HG03432 (cell line): ENCODE measurements around the gene RIC8A.

ENCODE experiments used
- ATAC-seq: cut with Tn5 transposase; IDR thresholded peaks from one replicate; pipeline ENCODE4 v1.9.1; 2021; ENCODE audit warnings: mild to moderate bottlenecking, moderate library complexity; ENCODE audit not compliant: unreplicated experiment

RIC8A gene

DNA sequence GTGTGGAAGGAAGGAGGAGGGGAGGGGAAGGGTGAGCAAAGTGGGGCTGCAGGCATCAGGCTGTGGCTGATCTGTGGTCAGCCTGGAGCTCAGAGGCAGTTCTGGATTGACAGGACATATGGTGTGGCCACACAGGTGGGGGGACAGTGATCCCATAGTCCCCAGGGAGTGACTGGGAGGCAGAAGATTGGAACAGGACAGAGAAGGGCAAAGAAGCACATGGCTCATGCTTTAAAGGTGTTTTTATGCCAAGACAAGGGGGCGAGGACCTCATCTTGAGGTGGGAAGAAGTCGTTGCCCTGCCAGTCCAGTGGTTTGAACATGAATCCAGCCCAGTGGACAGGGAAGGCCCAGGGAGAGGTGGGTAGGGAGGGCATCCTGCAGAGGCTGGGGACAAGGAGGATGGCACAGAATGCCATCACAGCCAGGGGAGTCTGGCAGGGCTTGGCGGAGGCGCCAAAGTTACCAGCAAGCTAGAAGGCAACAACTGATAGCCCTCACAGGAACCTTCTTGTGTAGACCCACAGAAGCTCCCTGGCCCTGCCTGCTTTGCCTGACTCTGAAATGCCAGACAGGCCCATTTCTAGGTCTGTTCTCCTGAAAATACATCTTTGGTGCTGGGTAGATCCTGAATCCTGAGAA is 3.4 kb upstream of the RIC8A start:
- ATAC-seq = no peak

DNA sequence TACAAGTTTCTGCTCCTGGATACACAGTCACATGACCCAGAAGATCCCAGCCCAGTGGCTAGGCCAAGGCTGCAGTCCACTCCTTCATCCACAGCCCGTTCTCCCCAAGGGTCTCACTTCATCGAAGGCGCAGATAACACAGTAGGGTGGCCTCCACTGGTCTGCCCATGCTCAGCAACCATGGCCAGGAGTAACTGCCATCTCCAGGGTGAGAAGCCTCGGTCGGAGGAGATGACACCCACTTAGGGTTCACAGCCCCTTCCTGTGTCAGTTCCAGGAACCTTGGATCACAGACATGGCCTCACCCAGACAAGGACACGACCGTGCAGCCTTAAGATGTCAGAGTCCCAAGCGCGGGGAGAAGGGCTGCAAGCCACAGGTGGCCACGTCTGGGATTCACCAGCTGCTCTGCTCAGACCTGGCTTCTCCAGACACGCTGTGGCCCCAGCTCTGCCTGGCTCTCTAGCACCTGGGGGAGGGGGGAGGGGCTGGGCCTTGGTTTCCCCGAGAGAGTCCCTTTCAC is 2.9 kb upstream of the RIC8A start:
- ATAC-seq = no peak

DNA sequence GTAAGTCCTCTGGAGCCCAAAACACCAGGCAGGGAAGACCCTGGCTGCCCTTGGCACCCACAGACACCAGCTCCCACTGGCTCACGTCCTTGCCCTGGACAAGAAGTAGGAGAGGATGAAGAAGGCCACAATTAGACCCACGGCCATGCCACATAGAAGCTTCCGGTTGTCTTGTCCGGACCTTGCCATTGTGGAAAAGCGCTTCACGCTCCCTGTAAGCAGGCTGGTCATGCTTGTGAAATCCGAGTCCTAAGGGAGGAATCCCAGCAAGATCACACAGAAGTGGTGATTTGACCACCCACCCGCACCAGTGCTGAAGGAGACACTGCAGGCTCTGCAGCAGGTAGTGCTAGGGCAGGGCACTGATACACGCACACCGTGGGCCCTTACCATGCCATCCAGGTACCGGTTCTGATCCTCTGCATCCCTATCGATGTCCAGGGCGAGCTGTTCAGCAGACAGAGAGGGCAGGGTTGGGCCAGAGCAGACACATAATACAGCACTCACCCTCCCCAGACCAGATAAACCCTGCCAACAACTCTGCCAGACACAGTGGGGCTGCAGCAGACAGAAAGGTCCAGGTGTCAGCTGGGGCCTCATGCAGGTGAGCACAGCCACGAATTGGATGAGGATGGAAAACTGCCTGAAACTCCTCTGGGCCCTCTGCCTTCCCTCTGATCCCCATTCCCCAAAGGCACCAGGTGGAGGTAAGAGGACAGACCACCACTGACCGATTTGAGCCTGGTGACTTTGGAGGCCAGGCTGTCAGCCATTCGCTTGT is 2.1 kb upstream of the RIC8A start:
- no peak for ATAC-seq

DNA sequence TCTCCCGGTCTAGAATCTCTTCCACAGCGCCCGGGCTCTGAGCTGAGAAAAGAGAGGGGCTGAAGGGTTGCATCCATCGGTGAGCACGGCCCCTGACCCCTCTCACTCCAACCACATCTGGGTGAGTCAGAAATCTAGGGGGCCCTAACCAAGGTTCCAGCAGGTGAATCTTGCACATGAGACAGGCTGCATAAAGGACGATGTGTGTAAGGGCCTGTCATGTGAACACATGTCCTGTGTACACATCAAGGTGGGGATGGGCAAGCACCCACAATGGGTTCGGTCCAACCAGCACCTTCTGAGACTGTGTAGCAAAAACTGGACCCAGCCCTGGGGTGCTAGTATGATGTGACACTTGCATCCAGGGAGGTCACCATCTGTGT is 1.5 kb upstream of the RIC8A start:
- ATAC-seq = no peak

DNA sequence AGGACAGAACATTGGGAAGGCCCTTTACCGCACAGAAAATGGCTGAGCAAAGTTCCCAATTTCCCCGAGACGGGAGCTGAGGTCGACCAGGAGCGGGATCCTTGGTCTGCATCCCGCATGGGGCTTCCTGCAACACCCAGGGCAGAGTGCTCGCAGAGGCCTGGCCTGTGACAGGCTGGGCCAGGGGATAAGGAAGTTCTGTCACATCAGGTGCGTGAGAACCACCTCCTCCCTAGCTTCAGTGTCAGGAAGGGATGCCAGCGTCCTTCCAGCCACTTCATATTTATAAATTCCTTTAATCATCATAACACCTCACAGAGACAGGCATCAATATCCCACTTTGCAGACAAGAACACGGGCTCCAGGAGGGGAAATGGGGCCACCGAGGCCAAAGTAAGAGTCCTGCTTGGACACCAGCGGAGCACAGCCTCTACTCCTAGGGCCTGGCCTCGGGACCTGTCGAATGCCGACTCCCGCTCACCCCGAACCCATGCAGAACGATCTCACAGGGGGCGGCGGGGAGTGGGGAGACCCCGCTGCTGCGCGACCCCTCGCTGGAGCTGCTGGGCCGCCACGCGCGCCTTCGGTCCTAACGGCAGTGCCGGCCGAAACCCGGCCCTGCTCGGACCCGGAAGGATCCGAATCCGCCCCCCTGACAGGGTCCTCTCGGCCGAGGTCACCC is 841 bp upstream of the RIC8A start:
- ATAC-seq = peak; percentile 3

DNA sequence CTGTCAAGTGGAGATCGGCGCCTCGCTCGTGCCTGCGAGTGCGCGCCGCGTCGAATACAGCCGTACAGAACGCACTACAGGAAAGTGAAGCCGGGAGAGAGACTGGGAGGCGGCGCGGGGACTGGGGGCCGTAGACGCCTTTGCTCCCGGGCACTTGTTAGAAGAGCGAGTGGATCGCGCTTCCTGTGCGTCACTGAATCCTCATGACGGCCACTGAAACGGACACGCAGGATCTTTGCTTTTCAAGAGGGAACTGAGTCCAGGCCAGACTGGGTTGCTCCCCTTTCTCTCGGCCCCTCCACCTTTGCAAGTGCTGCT is 314 bp downstream of the RIC8A start:
- ATAC-seq = no peak

DNA sequence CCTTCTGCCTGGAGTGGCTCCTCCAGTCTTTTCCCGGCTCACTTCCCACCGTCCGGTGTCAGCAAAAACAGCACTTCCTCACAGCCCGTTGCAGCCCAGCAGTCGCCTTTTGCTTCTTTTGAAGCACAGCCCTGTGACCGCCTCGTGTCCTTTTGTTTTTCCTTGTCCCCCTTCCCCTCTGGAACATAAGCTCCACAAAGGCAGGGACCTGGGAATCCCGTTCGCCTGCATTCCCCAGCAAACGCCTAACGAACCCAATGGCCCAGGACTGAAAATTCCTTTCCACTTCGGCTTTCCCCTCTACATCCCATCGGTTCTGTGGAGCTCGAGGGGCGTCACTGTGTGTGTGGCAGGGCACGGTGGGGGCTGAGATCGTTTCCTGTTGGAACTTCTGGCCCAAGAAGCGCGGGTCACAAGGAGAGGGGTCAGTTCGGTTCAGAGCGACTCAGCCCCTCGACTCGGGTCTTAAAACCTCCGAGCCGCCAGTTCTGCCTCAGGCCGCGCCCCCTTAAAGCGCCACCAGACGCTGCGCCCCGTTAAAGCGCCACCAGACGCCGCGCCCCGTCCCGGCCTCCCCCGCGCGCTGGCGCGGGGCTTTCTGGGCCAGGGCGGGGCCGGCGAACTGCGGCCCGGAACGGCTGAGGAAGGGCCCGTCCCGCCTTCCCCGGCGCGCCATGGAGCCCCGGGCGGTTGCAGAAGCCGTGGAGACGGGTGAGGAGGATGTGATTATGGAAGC is 841 bp downstream of the RIC8A start:
- peak; percentile 45 for ATAC-seq

DNA sequence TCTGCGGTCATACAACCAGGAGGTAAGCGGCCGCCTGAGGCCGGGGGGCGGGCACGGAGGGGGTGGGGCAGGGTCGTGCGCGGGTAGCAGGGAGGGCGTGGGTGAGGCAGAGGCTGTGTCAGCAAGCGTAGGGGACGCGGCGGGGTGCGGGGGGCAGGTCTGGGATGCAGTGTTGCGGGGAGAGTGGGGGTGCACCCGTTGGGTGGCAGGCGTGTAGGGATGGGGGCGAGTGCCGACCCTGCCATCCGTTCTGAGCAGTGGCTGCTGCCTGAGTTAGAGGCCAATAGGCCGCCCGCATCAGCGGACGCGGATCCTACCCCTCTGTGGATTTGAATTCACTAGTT is 1.4 kb downstream of the RIC8A start:
- ATAC-seq = no peak

DNA sequence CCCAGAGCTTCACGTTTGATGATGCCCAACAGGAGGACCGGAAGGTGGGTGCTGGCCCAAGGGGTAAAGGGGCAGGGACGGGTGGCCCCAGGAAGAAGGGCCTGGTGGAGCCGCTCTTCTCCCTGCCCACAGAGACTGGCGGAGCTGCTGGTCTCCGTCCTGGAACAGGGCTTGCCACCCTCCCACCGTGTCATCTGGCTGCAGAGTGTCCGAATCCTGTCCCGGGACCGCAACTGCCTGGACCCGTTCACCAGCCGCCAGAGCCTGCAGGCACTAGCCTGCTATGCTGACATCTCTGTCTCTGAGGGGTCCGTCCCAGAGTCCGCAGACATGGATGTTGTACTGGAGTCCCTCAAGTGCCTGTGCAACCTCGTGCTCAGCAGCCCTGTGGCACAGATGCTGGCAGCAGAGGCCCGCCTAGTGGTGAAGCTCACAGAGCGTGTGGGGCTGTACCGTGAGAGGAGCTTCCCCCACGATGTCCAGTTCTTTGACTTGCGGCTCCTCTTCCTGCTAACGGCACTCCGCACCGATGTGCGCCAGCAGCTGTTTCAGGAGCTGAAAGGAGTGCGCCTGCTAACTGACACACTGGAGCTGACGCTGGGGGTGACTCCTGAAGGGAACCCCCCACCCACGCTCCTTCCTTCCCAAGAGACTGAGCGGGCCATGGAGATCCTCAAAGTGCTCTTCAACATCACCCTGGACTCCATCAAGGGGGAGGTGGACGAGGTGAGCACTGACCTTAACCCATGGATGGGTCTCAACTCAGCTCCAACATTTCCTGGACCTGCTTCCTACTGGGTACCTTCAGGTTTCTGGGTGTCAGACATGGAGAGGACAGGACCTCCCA is 2.0 kb downstream of the RIC8A start:
- ATAC-seq = no peak

DNA sequence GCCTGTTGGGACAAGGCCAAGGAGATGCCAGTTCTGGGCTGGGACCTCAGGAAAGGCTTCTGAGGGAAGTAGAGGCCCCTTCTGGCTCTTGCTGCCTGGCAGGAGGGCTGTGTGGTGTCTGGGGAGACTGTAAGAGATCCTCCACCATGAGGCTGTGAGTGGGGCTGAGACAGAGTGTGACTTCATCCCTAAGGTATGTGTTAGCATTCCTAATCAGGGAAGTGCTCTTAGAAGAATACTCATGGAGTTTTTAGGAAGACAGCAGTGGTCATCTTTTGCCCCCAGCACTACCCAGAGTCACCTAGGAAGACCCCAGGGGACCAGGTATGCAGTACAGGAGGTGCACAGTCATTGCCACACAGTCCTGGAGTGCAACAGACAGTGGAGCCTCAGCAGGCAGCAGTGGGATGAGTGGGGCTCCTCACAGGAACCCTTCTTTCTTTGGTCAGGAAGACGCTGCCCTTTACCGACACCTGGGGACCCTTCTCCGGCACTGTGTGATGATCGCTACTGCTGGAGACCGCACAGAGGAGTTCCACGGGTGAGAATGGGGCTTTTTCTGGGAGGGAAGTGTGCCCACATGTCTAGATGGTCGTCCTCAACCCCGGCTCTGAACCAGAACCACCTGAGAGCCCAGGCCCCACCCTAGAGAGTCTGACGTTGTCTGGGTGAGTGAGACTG is 2.8 kb downstream of the RIC8A start:
- no peak for ATAC-seq

DNA sequence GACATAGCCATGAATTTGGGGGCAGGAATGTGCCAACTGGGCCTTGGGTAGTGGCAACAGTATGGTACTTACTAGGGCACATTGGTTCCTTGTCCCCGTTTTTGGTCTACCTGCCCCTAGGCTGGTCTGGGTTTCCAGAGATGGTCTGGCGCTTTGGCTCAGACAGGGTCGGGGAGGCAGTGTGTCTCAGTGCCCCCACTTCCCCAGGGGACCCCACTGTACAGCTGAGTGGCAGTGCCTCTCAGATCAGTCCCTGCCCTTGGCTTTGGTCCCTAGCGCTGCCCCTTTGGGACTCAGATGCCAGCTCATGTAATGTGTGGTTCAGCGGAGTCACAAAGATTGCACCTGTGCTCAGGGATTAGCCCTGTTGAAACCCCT is 3.3 kb downstream of the RIC8A start:
- no peak for ATAC-seq

DNA sequence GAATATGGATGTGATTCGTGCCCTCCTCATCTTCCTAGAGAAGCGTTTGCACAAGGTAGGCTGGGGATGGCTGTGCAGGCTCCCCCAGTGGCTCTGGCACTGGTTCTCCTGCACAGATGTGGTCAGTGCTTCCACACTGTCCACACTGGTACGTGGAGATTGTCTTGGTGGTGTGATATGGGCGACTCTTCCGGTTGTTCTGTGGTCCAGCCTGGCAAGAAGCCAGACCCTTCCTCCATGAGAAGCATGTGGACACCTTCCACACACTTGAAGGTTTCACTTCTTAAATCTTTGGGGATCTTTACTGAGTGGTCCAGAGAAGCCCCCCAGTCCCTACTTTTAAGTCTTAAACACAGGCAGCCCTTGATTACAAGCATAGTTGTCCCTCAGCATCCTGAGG is 3.8 kb downstream of the RIC8A start:
- no peak for ATAC-seq

DNA sequence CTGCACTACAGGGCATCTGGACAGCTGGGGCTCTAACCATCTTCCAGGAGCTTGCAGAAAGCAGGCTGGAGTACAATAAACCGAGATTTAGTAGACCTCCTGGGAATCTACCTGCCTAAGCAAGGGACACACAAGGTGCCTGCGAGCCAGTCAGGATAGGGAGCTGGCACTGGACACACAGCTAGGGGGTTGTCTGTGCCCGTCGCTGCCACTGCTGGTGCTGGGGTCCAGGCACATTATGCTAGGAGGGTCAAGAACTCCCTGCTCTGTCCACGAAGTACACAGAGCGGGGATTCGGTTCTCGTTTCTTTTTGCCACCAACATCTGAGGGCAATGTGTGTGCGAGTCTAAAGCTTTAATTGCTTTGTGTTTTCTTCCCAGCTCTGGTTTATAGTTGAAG is 4.2 kb downstream of the RIC8A start:
- ATAC-seq = no peak

DNA sequence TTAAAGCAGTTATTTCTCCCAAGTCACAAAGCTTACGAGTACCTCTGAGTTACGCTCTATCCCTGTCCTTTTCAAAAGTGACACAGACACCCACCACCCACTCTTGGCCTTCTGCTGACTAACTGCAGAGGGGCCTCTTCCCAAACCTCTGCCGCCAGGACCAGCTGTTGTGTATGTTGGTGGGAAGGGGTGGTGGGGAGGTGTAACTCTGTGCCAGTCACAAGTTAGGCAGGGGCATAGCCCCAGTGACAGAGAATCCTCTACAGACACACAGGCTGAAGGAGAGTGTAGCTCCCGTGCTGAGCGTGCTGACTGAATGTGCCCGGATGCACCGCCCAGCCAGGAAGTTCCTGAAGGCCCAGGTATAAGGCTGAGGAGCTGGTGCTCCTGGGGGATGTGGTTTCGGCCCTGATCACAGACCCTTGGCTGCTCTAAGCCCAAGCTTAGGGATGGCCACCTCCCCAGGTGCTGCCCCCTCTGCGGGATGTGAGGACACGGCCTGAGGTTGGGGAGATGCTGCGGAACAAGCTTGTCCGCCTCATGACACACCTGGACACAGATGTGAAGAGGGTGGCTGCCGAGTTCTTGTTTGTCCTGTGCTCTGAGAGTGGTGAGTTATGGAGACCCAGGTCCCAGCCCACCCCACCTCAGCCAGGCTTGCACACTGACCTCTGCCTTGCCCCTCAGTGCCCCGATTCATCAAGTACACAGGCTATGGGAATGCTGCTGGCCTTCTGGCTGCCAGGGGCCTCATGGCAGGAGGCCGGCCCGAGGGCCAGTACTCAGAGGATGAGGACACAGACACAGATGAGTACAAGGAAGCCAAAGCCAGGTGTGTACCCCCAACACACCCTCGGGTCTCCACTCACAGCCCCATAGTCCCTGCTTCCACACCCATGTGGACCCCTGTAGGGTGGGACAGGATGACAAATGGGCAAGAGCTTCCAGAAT is 4.9 kb downstream of the RIC8A start:
- ATAC-seq = no peak

DNA sequence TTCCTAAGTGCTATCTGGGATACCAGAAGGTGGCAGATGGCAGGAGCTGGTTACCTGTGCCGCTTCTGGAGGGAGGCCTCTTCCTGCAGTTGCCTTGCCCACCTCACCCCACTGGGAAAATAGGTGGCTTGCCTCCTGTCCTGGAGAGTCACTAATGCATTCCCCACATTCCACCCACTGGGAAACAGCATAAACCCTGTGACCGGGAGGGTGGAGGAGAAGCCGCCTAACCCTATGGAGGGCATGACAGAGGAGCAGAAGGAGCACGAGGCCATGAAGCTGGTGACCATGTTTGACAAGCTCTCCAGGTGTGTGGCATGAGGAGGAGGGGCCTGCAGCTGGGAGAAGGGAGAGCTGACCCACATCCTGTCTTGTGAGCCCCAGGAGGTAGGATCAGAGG is 5.6 kb downstream of the RIC8A start:
- no peak for ATAC-seq

DNA sequence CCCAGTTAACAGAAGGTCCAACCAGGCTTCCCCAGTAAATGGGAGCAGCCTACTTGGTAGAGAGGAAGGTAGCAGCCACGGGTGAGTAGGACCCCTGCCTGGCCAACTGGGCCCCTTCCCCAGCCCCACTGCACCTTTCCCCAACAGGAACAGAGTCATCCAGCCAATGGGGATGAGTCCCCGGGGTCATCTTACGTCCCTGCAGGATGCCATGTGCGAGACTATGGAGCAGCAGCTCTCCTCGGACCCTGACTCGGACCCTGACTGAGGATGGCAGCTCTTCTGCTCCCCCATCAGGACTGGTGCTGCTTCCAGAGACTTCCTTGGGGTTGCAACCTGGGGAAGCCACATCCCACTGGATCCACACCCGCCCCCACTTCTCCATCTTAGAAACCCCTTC is 6.6 kb downstream of the RIC8A start:
- no peak for ATAC-seq

DNA sequence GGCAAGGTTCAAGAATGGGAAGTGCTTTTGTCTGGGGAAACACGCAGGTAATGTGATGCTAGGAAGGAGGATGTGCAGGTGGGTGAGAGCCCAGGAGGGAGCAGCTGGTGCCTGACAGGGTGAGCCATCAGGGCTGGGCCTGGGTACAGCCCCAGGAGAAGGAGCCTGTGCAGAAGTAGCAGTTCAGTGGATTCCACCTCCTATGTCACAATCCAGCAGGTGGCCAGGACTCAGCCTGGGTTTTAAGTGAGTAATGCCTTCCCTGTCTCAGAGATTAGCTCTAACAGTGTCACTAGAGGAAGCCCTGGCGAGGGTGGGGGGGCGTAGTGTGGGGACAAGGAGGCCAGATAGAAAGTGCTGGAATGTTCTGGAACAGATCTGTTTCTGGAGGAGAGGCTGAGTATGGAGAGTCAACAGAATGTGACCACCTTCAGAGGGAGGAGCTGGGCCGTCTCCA is 8.1 kb downstream of the RIC8A start:
- ATAC-seq = no peak

DNA sequence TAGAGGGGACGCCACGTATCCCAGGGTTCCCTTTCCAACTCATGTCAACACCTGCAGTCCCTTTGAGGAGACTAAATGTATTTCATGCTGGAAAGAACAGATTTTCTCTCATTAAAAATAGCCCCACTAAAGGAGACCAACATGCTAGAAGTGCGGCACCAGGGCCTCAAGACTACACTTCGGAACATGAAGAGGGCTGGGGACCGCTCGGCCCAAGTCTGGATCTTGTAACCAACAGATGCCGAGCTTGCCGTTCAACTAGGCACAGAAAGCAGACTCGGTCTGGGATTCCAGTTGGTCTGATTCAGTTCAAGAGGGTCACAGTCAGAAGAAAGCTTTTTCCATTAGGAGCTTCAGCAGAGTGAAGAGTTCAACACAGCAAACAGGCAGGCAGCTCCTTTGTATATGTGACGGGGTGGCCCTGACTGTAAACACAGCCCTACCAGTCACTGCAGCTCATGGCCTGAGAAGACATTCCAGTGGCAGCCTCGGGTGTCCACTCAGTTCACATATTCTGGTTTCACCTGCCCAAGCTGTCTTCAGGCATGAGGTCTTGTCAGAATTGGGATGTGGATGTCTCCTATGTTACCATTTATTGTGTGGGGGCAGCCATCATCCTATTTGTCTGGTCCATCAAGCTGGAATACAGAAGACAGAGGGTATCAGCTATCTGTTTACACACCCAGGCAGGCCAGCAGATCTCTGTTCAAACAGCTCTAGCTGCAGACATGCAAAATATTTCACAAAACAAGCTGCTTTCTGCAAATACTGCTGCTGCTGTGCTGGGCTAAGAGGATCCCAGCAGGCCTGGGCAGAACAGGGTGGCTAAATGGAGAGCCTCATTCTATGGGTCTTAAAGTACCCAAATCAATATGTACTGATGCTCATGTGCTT is 8.8 kb downstream of the RIC8A start:
- no peak for ATAC-seq
